Measurements from ENCODE around the gene SPATC1L.
"Not testable (repeated sequence)": the region's sequence is repeated elsewhere in the genome, so short reads cannot be mapped to it uniquely, and the experiment has no call there.

Gene SPATC1L

DNA sequence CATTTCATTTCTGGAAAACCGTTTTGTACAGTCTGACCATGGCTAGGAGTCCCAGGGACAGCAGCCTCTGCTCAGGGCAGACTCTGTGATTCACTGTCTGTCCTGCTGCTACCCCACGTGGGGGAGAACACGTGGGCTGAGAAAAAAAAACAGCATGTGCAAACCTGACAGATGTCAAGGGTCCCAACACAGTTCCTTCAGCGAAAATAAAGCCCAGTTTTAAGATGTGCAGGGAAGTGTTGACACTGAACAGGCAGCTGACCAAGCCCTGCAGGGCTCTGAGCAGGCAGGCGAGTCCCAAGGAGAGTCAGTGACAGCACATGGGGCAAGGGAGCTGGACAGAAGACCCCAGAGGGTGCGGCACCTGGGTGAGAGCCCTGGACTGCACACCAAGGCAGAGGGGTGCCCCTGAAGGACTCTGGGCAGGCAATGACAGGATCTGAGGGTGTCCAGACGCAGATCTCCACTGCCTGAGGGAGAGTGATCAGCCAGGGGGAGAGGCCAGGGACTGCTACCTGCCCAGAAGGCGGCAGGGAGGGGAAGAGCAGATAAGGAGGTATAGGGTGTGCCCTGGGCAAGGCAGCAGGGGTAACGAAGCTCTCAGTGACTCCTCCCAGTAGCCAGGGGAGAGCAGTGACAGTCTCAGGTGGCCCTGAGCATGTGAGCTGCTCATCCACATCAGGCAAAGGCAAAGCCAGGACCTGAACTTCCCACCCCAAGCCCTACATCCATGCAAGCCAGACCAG lies 5.1 kb upstream of the SPATC1L start:
- TF ChIP-seq, protein P1, sequence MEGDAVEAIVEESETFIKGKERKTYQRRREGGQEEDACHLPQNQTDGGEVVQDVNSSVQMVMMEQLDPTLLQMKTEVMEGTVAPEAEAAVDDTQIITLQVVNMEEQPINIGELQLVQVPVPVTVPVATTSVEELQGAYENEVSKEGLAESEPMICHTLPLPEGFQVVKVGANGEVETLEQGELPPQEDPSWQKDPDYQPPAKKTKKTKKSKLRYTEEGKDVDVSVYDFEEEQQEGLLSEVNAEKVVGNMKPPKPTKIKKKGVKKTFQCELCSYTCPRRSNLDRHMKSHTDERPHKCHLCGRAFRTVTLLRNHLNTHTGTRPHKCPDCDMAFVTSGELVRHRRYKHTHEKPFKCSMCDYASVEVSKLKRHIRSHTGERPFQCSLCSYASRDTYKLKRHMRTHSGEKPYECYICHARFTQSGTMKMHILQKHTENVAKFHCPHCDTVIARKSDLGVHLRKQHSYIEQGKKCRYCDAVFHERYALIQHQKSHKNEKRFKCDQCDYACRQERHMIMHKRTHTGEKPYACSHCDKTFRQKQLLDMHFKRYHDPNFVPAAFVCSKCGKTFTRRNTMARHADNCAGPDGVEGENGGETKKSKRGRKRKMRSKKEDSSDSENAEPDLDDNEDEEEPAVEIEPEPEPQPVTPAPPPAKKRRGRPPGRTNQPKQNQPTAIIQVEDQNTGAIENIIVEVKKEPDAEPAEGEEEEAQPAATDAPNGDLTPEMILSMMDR (conservative IDR thresholded peaks at IDR 0.05; ENCODE audit: low read depth, low read length), result no peak
- no peak overlapping the region for H3K4me3 ChIP-seq (ENCODE audit: low read length)
- DNase-seq (ENCODE audit: low read depth), result no peak

DNA sequence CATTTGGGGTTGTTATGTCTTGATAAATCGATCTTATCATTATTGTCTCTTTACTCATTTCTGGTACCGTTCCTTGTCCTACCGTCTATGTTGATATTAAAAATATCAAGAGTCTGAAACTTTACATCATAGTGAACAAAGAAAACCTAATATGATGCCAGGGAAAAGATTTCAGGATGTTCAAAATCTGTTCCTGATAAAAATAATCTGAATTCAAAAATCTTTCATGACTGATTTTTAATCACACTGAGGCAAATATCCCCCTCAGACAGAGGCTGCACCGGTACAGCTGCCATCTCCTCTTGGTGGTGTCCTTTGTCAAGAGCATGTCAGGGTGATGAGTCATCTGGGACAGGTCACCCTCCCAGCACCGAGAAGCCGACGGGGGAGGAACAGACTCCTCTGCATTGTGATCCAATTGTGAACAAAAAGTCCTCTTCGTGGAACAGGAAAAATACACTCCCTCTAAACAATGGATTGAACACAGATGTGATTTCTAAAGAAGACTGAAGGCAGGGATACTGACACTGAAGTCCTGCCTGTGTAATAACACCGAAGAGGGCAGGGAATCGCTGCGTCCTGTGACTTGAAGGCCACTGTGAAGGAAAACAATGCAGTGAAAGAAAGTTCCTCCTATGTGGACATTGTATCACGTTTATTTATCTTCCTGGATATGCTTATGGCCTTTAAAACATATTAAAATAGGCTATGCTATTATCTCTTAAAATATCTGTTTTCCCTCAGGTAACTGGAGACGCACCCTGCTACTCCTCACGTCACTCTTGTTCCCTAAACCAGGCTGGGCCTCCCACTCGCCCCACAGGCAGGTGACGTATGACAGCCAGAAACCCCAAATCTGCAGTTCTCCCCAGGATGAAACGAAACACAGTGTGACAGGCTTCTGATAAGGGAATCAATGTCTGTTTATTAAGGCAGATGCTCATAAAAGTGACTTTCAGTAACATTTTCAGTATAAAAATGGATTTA lies 4.3 kb upstream of the SPATC1L start:
- H3K4me3 ChIP-seq (ENCODE audit: low read length), result no peak overlapping the region
- TF ChIP-seq, protein P1 (conservative IDR thresholded peaks at IDR 0.05; ENCODE audit: low read depth, low read length), result no peak
- no peak for DNase-seq (ENCODE audit: low read depth)

DNA sequence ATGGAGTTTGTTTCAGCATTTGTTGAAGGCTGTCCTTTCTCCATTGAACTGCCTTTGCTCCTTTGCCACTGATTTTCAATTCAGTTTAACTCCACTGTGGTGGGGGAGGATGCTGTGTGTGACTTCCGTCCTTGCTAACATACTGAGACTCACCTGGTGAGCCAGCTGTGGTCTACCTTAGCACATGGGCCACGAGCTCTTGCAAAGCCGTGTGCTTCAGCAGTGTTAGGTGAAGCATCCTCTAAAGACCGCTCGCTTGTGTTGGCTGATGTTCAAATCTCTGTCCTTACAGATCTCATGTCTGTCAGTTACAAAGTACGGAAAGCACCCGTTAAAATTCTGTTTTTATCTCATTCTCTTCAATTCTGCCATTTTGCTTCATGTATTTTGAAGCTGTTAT lies 3.6 kb upstream of the SPATC1L start:
- TF ChIP-seq, protein P1 (conservative IDR thresholded peaks at IDR 0.05; ENCODE audit: low read depth, low read length), result no peak
- no peak overlapping the region for H3K4me3 ChIP-seq (ENCODE audit: low read length)
- no peak for DNase-seq (ENCODE audit: low read depth)

DNA sequence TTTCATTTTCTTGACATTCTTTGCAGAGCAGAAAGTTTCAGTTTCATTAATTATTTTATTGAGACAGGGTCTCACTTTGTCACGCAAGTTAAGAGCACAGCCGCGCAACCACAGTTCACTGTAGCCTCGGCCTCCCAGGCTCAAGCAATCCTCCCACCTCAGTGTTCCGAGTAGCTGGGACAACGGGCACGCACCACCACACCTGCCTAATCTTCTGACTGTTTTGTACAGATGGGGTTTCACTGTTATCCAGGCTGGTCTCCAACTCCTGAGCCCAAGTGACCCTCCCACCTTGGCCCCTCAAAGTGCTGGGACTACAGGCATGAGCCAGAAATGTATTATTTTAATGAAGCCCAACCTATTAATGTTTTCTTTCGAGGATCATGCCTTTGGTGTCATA lies 3.0 kb upstream of the SPATC1L start:
- no peak for DNase-seq (ENCODE audit: low read depth)
- no peak overlapping the region for H3K4me3 ChIP-seq (ENCODE audit: low read length)
- TF ChIP-seq, protein P1 (conservative IDR thresholded peaks at IDR 0.05; ENCODE audit: low read depth, low read length), result no peak

DNA sequence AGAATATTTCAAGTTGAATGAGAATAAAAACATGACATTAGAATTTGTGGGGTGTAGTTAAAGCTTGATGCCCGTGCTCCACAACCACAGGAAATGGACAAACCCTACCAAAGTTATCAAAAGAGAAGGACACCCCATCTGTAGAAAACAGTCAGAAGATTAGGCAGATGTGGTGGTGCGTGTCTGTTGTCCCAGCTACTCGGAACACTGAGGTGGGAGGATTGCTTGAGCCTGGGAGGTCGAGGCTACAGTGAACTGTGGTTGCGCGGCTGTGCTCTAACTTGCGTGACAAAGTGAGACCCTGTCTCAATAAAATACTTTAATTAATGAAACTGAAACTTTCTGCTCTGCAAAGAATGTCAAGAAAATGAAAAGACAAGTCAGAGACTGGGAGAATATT lies 1.5 kb upstream of the SPATC1L start:
- no peak overlapping the region for H3K4me3 ChIP-seq (ENCODE audit: low read length)
- TF ChIP-seq, protein P1 (conservative IDR thresholded peaks at IDR 0.05; ENCODE audit: low read depth, low read length), result no peak
- DNase-seq (ENCODE audit: low read depth), result no peak

DNA sequence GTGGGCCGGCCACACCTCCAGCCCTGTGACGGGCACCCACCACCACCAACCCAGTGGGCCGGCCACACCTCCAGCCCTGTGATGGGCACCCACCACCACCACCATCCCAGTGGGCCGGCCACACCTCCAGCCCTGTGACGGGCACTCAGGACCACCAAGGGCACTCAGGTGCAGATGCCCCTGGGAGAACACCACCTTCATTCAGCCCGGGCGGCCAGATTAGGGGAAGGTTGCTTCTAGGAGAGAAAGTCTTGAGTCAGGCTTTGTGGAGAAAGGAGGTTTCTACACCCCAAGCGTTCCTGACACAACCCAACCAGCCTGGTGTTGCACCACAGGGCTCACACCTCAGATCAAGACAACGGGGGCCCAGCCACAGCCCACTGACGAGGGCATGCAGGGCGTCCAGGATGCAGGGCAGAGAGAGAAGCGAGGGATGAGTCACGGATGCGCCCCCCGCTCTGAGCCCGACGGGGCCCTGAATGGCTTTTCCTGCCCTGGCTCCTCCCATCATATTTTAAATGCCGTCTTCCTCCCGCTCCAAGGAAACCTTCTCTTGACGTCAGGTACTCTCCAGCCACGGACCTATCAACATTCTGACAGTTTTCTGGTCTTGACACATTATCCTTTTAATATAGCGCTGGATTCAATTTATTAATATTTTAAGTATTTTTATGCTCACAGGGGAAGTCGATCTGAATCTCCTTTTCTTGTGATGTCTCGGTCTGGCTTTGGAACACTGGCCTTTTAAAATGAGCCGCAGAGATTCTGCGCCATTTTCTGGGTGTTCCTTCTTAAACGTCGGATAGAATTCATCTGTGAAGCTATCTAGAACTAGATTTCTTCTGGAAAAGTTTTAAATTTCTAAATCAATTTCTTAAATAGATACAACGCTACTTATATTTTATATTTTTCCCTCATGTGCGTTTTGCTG lies 631 bp upstream of the SPATC1L start:
- peak overlapping the region; percentile 79 for H3K4me3 ChIP-seq (ENCODE audit: low read length)
- TF ChIP-seq, protein P1 (conservative IDR thresholded peaks at IDR 0.05; ENCODE audit: low read depth, low read length), result no peak
- DNase-seq (ENCODE audit: low read depth), result peak; percentile 83

DNA sequence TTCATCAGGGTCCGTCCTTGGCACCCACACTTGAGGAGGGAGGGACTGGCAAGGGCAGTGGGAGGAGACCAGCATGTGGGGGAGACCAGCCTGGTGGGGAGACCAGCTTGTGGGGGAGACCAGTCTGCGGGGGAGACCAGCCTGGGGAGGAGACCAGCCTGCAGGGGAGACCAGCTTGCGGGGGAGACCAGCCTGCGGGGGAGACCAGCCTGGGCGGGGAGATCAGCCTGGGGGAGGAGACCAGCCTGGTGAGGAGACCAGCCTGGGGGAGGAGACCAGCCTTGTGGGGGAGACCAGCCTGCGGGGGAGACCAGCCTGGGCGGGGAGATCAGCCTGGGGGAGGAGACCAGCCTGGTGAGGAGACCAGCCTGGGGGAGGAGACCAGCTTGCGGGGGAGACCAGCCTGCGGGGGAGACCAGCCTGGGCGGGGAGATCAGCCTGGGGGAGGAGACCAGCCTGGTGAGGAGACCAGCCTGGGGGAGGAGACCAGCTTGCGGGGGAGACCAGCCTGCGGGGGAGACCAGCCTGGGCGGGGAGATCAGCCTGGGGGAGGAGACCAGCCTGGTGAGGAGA lies 836 bp downstream of the SPATC1L start:
- H3K4me3 ChIP-seq (ENCODE audit: low read length), result peak overlapping the region; percentile 88
- DNase-seq (ENCODE audit: low read depth), result not testable (repeated sequence)

Data from retinal pigment epithelial cell (primary cell).